ENCODE measurements around the gene CYP2J2. TPM values are rescaled to one million over a fixed set of nuclear protein-coding genes. Genes with fewer than 3 reads are reported as not detected.
"Not testable (repeated sequence)": the region's sequence is repeated elsewhere in the genome, so short reads cannot be mapped to it uniquely, and the experiment has no call there.

The CYP2J2 gene
- polyA plus RNA-seq, 1 donor = 1.4 TPM

GRCh38 chr1:59866462-59866861 lies 60.1 kb downstream of the CYP2J2 start:
- DNase-seq = no peak

- no peak for DNase-seq
Observed at GRCh38 chr1:59857679-59858354, 68.8 kb downstream of the CYP2J2 start.

- DNase-seq = no peak
Observed at GRCh38 chr1:59856725-59857338, 69.7 kb downstream of the CYP2J2 start.

GRCh38 chr1:59855297-59855696 lies 71.3 kb downstream of the CYP2J2 start:
- not testable (repeated sequence) for DNase-seq

- no peak for DNase-seq
Observed at GRCh38 chr1:59852117-59852516, 74.5 kb downstream of the CYP2J2 start.

GRCh38 chr1:59846895-59847282 lies 79.7 kb downstream of the CYP2J2 start:
- DNase-seq = no peak

- no peak for DNase-seq
Observed at GRCh38 chr1:59846209-59846894, 80.2 kb downstream of the CYP2J2 start.

GRCh38 chr1:59845091-59845490 lies 81.5 kb downstream of the CYP2J2 start:
- no peak for DNase-seq

Other genes with a start within 250 kb of the CYP2J2 start
- gene HOOK1, start 111.8 kb downstream of the CYP2J2 start, polyA plus RNA-seq (ENCODE audit: insufficient read length) = 83.2 TPM
- gene C1orf87, start 147.0 kb upstream of the CYP2J2 start, polyA plus RNA-seq (ENCODE audit: insufficient read length) = 0.28 TPM

All from left kidney (tissue), 2 donors.